Stomach smooth muscle (tissue), 2 donors: ENCODE data around the gene SVOPL.

ENCODE experiments used
- H3K27ac ChIP-seq: one replicate; pipeline ENCODE4 v1.7.0; 2013; ENCODE audit warnings: mild to moderate bottlenecking, low read length, inconsistent platforms
- H3K27me3 ChIP-seq, 2 donors: one replicate each; pipeline ENCODE4 v1.7.0; 2013; ENCODE audit warnings: low read length in 2 of 2; ENCODE audit not compliant: insufficient read depth in 2 of 2, control insufficient read depth in 1 of 2
- H3K36me3 ChIP-seq, 2 donors: one replicate each; pipeline ENCODE4 v1.7.0; 2013; ENCODE audit warnings: low read length in 2 of 2; ENCODE audit not compliant: control insufficient read depth in 2 of 2, insufficient read depth in 2 of 2
- H3K4me1 ChIP-seq: one replicate; pipeline ENCODE4 v1.7.0; 2013; ENCODE audit warnings: low read length; ENCODE audit not compliant: control insufficient read depth, insufficient read depth
- H3K4me3 ChIP-seq, 2 donors: one replicate each; pipeline ENCODE4 v1.7.0; 2013; ENCODE audit warnings: low read length in 2 of 2
- H3K9ac ChIP-seq, 2 donors: one replicate each; pipeline ENCODE4 v1.7.0; 2013; ENCODE audit warnings: low read length in 2 of 2, mild to moderate bottlenecking in 1 of 2
- H3K9me3 ChIP-seq, 2 donors: one replicate each; pipeline ENCODE4 v1.7.0; 2013; ENCODE audit warnings: low read length in 2 of 2; ENCODE audit not compliant: control insufficient read depth in 2 of 2
- donor health status: healthy.
- donor health status: Pancreatic carcinoma.

Gene SVOPL

GRCh38 chr7:138584696-138585095, 116.5 kb downstream of the SVOPL start:
- Histone ChIP-seq H3K36me3 (peaks cover 7 to 24% of the 10 kb centered on the region in 2 donors), H3K27me3 (no peaks in the 10 kb centered on the region), H3K4me1 (no peaks in the 10 kb centered on the region), H3K9me3 (no peaks in the 10 kb centered on the region), H3K27ac (no peak overlapping the region), H3K9ac (no peak overlapping the region), H3K4me3 (no peak overlapping the region)

GRCh38 chr7:138584283-138584682, 116.9 kb downstream of the SVOPL start:
- Histone ChIP-seq H3K9me3 (no peaks in the 10 kb centered on the region), H3K36me3 (peaks cover 9 to 28% of the 10 kb centered on the region in 2 donors), H3K4me3 (no peak overlapping the region), H3K9ac (no peak overlapping the region), H3K27ac (no peak overlapping the region), H3K27me3 (no peaks in the 10 kb centered on the region), H3K4me1 (no peaks in the 10 kb centered on the region)

GRCh38 chr7:138581065-138581464, 120.1 kb downstream of the SVOPL start:
- Histone ChIP-seq H3K27ac (no peak overlapping the region), H3K36me3 (peaks cover 9 to 28% of the 10 kb centered on the region in 2 donors), H3K4me1 (no peaks in the 10 kb centered on the region), H3K27me3 (no peaks in the 10 kb centered on the region), H3K9me3 (no peaks in the 10 kb centered on the region), H3K4me3 (no peak overlapping the region), H3K9ac (no peak overlapping the region)

- no peak overlapping the region for H3K4me3 ChIP-seq
- H3K9ac ChIP-seq, result no peak overlapping the region
- H3K36me3 ChIP-seq, result peaks cover 9 to 28% of the 10 kb centered on the region in 2 donors
- H3K27ac ChIP-seq, result no peak overlapping the region
- H3K27me3 ChIP-seq, result no peaks in the 10 kb centered on the region
- H3K4me1 ChIP-seq, result no peaks in the 10 kb centered on the region
- no peaks in the 10 kb centered on the region for H3K9me3 ChIP-seq
Measured at GRCh38 chr7:138579671-138580070, 121.5 kb downstream of the SVOPL start.

- Histone ChIP-seq H3K27me3 (no peaks in the 10 kb centered on the region), H3K9ac (no peak overlapping the region), H3K36me3 (peaks cover 9 to 28% of the 10 kb centered on the region in 2 donors), H3K27ac (no peak overlapping the region), H3K4me3 (no peak overlapping the region), H3K4me1 (no peaks in the 10 kb centered on the region), H3K9me3 (no peaks in the 10 kb centered on the region)
Measured at GRCh38 chr7:138579136-138579535, 122.0 kb downstream of the SVOPL start.

- H3K4me1 ChIP-seq, result no peaks in the 10 kb centered on the region
- H3K9ac ChIP-seq, result no peak overlapping the region
- peaks cover 9 to 18% of the 10 kb centered on the region in 2 donors for H3K36me3 ChIP-seq
- no peak overlapping the region for H3K27ac ChIP-seq
- no peaks in the 10 kb centered on the region for H3K9me3 ChIP-seq
- H3K4me3 ChIP-seq, result no peak overlapping the region
- H3K27me3 ChIP-seq, result no peaks in the 10 kb centered on the region
Measured at GRCh38 chr7:138575897-138576428, 125.2 kb downstream of the SVOPL start.

- H3K4me3 ChIP-seq, result no peak overlapping the region
- H3K36me3 ChIP-seq, result peaks cover 4% of the 10 kb centered on the region in 2 donors
- H3K27ac ChIP-seq, result no peak overlapping the region
- no peaks in the 10 kb centered on the region for H3K4me1 ChIP-seq
- no peaks in the 10 kb centered on the region for H3K9me3 ChIP-seq
- H3K9ac ChIP-seq, result no peak overlapping the region
- H3K27me3 ChIP-seq, result no peaks in the 10 kb centered on the region
Measured at GRCh38 chr7:138573741-138574140, 127.4 kb downstream of the SVOPL start.

- peaks cover 0 to 3% of the 10 kb centered on the region in 2 donors for H3K9me3 ChIP-seq
- H3K4me3 ChIP-seq, result no peak overlapping the region
- peaks cover 9 to 10% of the 10 kb centered on the region in 2 donors for H3K36me3 ChIP-seq
- H3K27ac ChIP-seq, result no peak overlapping the region
- no peak overlapping the region for H3K9ac ChIP-seq
- no peaks in the 10 kb centered on the region for H3K27me3 ChIP-seq
- no peaks in the 10 kb centered on the region for H3K4me1 ChIP-seq
Measured at GRCh38 chr7:138570715-138571114, 130.4 kb downstream of the SVOPL start.

GRCh38 chr7:138569418-138569817, 131.7 kb downstream of the SVOPL start:
- Histone ChIP-seq H3K27me3 (no peaks in the 10 kb centered on the region), H3K9me3 (peaks cover 5% of the 10 kb centered on the region in 2 donors), H3K36me3 (peaks cover 18 to 19% of the 10 kb centered on the region in 2 donors), H3K4me1 (no peaks in the 10 kb centered on the region), H3K4me3 (no peak overlapping the region), H3K9ac (no peak overlapping the region), H3K27ac (no peak overlapping the region)

GRCh38 chr7:138568655-138569054, 132.5 kb downstream of the SVOPL start:
- H3K36me3 ChIP-seq, result peaks cover 18 to 25% of the 10 kb centered on the region in 2 donors

GRCh38 chr7:138565451-138566114, 135.6 kb downstream of the SVOPL start:
- H3K9me3 ChIP-seq, result peaks cover 5% of the 10 kb centered on the region in 2 donors
- no peak overlapping the region for H3K4me3 ChIP-seq
- H3K36me3 ChIP-seq, result peaks cover 30 to 34% of the 10 kb centered on the region in 2 donors
- no peaks in the 10 kb centered on the region for H3K4me1 ChIP-seq
- no peak overlapping the region for H3K9ac ChIP-seq
- H3K27ac ChIP-seq, result no peak overlapping the region
- H3K27me3 ChIP-seq, result no peaks in the 10 kb centered on the region

More at GRCh38 chr7:138568655-138569054, 132.5 kb downstream of the SVOPL start:
- H3K27me3 ChIP-seq, result no peaks in the 10 kb centered on the region
- H3K27ac ChIP-seq, result no peak overlapping the region
- H3K4me3 ChIP-seq, result no peak overlapping the region
- no peaks in the 10 kb centered on the region for H3K4me1 ChIP-seq
- peaks cover 5% of the 10 kb centered on the region in 2 donors for H3K9me3 ChIP-seq
- no peak overlapping the region for H3K9ac ChIP-seq
